Measurements from ENCODE around the gene DCLRE1B.

The DCLRE1B gene

GRCh38 chr1:113891631-113892220 is 13.4 kb upstream of the DCLRE1B start:
- Histone ChIP-seq H3K9ac (ENCODE audit: low read length) (no peak overlapping the region), H3K27ac (ENCODE audit: low read length) (no peak overlapping the region), H3K9me3 (ENCODE audit: control insufficient read depth, low read depth, low read length) (no peaks in the 10 kb centered on the region), H3K36me3 (ENCODE audit: control insufficient read depth, low read depth, low read length) (peaks cover 4% of the 10 kb centered on the region), H3K4me1 (ENCODE audit: control insufficient read depth, low read depth, low read length) (no peaks in the 10 kb centered on the region), H3K4me3 (ENCODE audit: low read length) (no peak overlapping the region), H3K27me3 (ENCODE audit: control insufficient read depth, insufficient read depth, low read length) (no peaks in the 10 kb centered on the region)

GRCh38 chr1:113893267-113893666 is 11.9 kb upstream of the DCLRE1B start:
- no peak overlapping the region for H3K4me3 ChIP-seq (ENCODE audit: low read length)
- no peaks in the 10 kb centered on the region for H3K4me1 ChIP-seq (ENCODE audit: control insufficient read depth, low read depth, low read length)
- H3K27ac ChIP-seq (ENCODE audit: low read length) = no peak overlapping the region
- H3K27me3 ChIP-seq (ENCODE audit: control insufficient read depth, insufficient read depth, low read length) = no peaks in the 10 kb centered on the region
- H3K9ac ChIP-seq (ENCODE audit: low read length) = no peak overlapping the region
- no peaks in the 10 kb centered on the region for H3K9me3 ChIP-seq (ENCODE audit: control insufficient read depth, low read depth, low read length)
- peaks cover 11% of the 10 kb centered on the region for H3K36me3 ChIP-seq (ENCODE audit: control insufficient read depth, low read depth, low read length)

- Histone ChIP-seq H3K36me3 (ENCODE audit: control insufficient read depth, low read depth, low read length) (peaks cover 21% of the 10 kb centered on the region), H3K9ac (ENCODE audit: low read length) (no peak overlapping the region), H3K27me3 (ENCODE audit: control insufficient read depth, insufficient read depth, low read length) (no peaks in the 10 kb centered on the region), H3K9me3 (ENCODE audit: control insufficient read depth, low read depth, low read length) (no peaks in the 10 kb centered on the region), H3K4me1 (ENCODE audit: control insufficient read depth, low read depth, low read length) (no peaks in the 10 kb centered on the region), H3K4me3 (ENCODE audit: low read length) (no peak overlapping the region), H3K27ac (ENCODE audit: low read length) (no peak overlapping the region)
Observed at GRCh38 chr1:113895098-113895497, 10.0 kb upstream of the DCLRE1B start.

GRCh38 chr1:113895961-113896360 is 9.2 kb upstream of the DCLRE1B start:
- Histone ChIP-seq H3K4me1 (ENCODE audit: control insufficient read depth, low read depth, low read length) (no peaks in the 10 kb centered on the region), H3K27ac (ENCODE audit: low read length) (no peak overlapping the region), H3K4me3 (ENCODE audit: low read length) (no peak overlapping the region), H3K27me3 (ENCODE audit: control insufficient read depth, insufficient read depth, low read length) (no peaks in the 10 kb centered on the region), H3K36me3 (ENCODE audit: control insufficient read depth, low read depth, low read length) (peaks cover 22% of the 10 kb centered on the region), H3K9me3 (ENCODE audit: control insufficient read depth, low read depth, low read length) (no peaks in the 10 kb centered on the region), H3K9ac (ENCODE audit: low read length) (no peak overlapping the region)

GRCh38 chr1:113898241-113898814 is 6.8 kb upstream of the DCLRE1B start:
- no peaks in the 10 kb centered on the region for H3K4me1 ChIP-seq (ENCODE audit: control insufficient read depth, low read depth, low read length)
- H3K4me3 ChIP-seq (ENCODE audit: low read length) = no peak overlapping the region
- H3K27me3 ChIP-seq (ENCODE audit: control insufficient read depth, insufficient read depth, low read length) = no peaks in the 10 kb centered on the region
- no peak overlapping the region for H3K9ac ChIP-seq (ENCODE audit: low read length)
- H3K9me3 ChIP-seq (ENCODE audit: control insufficient read depth, low read depth, low read length) = no peaks in the 10 kb centered on the region
- no peak overlapping the region for H3K27ac ChIP-seq (ENCODE audit: low read length)
- peaks cover 22% of the 10 kb centered on the region for H3K36me3 ChIP-seq (ENCODE audit: control insufficient read depth, low read depth, low read length)

- Histone ChIP-seq H3K27ac (ENCODE audit: low read length) (no peak overlapping the region), H3K36me3 (ENCODE audit: control insufficient read depth, low read depth, low read length) (peaks cover 22% of the 10 kb centered on the region), H3K27me3 (ENCODE audit: control insufficient read depth, insufficient read depth, low read length) (no peaks in the 10 kb centered on the region), H3K4me3 (ENCODE audit: low read length) (no peak overlapping the region), H3K4me1 (ENCODE audit: control insufficient read depth, low read depth, low read length) (no peaks in the 10 kb centered on the region), H3K9ac (ENCODE audit: low read length) (no peak overlapping the region), H3K9me3 (ENCODE audit: control insufficient read depth, low read depth, low read length) (no peaks in the 10 kb centered on the region)
Observed at GRCh38 chr1:113899111-113899510, 6.0 kb upstream of the DCLRE1B start.

- Histone ChIP-seq H3K9me3 (ENCODE audit: control insufficient read depth, low read depth, low read length) (no peaks in the 10 kb centered on the region), H3K27me3 (ENCODE audit: control insufficient read depth, insufficient read depth, low read length) (no peaks in the 10 kb centered on the region), H3K4me3 (ENCODE audit: low read length) (no peak overlapping the region), H3K27ac (ENCODE audit: low read length) (no peak overlapping the region), H3K4me1 (ENCODE audit: control insufficient read depth, low read depth, low read length) (no peaks in the 10 kb centered on the region), H3K9ac (ENCODE audit: low read length) (no peak overlapping the region), H3K36me3 (ENCODE audit: control insufficient read depth, low read depth, low read length) (peaks cover 18% of the 10 kb centered on the region)
Observed at GRCh38 chr1:113901191-113901590, 3.9 kb upstream of the DCLRE1B start.

GRCh38 chr1:113903501-113904292 is 1.4 kb upstream of the DCLRE1B start:
- H3K4me1 ChIP-seq (ENCODE audit: control insufficient read depth, low read depth, low read length) = no peaks in the 10 kb centered on the region

GRCh38 chr1:113904293-113904673 is 843 bp upstream of the DCLRE1B start:
- H3K27me3 ChIP-seq (ENCODE audit: control insufficient read depth, insufficient read depth, low read length) = no peaks in the 10 kb centered on the region
- H3K36me3 ChIP-seq (ENCODE audit: control insufficient read depth, low read depth, low read length) = peaks cover 21% of the 10 kb centered on the region
- no peak overlapping the region for H3K27ac ChIP-seq (ENCODE audit: low read length)
- H3K4me3 ChIP-seq (ENCODE audit: low read length) = peak overlapping the region; percentile 91
- H3K9me3 ChIP-seq (ENCODE audit: control insufficient read depth, low read depth, low read length) = no peaks in the 10 kb centered on the region
- peak overlapping the region; percentile 53 for H3K9ac ChIP-seq (ENCODE audit: low read length)
- H3K4me1 ChIP-seq (ENCODE audit: control insufficient read depth, low read depth, low read length) = no peaks in the 10 kb centered on the region

More at GRCh38 chr1:113903501-113904292, 1.4 kb upstream of the DCLRE1B start:
- Histone ChIP-seq H3K27ac (ENCODE audit: low read length) (no peak overlapping the region), H3K9ac (ENCODE audit: low read length) (peak overlapping the region; percentile 53), H3K9me3 (ENCODE audit: control insufficient read depth, low read depth, low read length) (no peaks in the 10 kb centered on the region), H3K36me3 (ENCODE audit: control insufficient read depth, low read depth, low read length) (peaks cover 19% of the 10 kb centered on the region), H3K4me3 (ENCODE audit: low read length) (peak overlapping the region; percentile 91), H3K27me3 (ENCODE audit: control insufficient read depth, insufficient read depth, low read length) (no peaks in the 10 kb centered on the region)

- Histone ChIP-seq H3K27me3 (ENCODE audit: control insufficient read depth, insufficient read depth, low read length) (no peaks in the 10 kb centered on the region), H3K36me3 (ENCODE audit: control insufficient read depth, low read depth, low read length) (peaks cover 18% of the 10 kb centered on the region), H3K4me3 (ENCODE audit: low read length) (peak overlapping the region; percentile 91), H3K27ac (ENCODE audit: low read length) (peak overlapping the region; percentile 51), H3K4me1 (ENCODE audit: control insufficient read depth, low read depth, low read length) (no peaks in the 10 kb centered on the region), H3K9me3 (ENCODE audit: control insufficient read depth, low read depth, low read length) (no peaks in the 10 kb centered on the region), H3K9ac (ENCODE audit: low read length) (peak overlapping the region; percentile 84)
Observed at GRCh38 chr1:113905435-113905861, 322 bp downstream of the DCLRE1B start.

- Histone ChIP-seq H3K27ac (ENCODE audit: low read length) (no peak overlapping the region), H3K27me3 (ENCODE audit: control insufficient read depth, insufficient read depth, low read length) (no peaks in the 10 kb centered on the region), H3K4me1 (ENCODE audit: control insufficient read depth, low read depth, low read length) (no peaks in the 10 kb centered on the region), H3K9me3 (ENCODE audit: control insufficient read depth, low read depth, low read length) (no peaks in the 10 kb centered on the region), H3K36me3 (ENCODE audit: control insufficient read depth, low read depth, low read length) (peaks cover 29% of the 10 kb centered on the region), H3K4me3 (ENCODE audit: low read length) (no peak overlapping the region), H3K9ac (ENCODE audit: low read length) (no peak overlapping the region)
Observed at GRCh38 chr1:113912594-113913311, 7.6 kb downstream of the DCLRE1B start.

Data from iPS-18a (cell line).